HCT116 (cell line): ENCODE measurements around the gene SUFU.

Experiments
- CBX3 ChIP-seq: IDR thresholded peaks from 2 replicates; pipeline ENCODE4 v1.6.1; 2012; ENCODE audit warnings: low read depth
- EZH2phosphoT487 ChIP-seq: fragments of 200-600 bp; IDR thresholded peaks from 2 replicates; pipeline ENCODE4 v1.6.1; 2018; ENCODE audit warnings: antibody characterized with exemption, borderline replicate concordance
- FOSL1 ChIP-seq: IDR thresholded peaks from 2 replicates; pipeline ENCODE4 v1.6.1; 2012; ENCODE audit warnings: low read depth
- POLR2A ChIP-seq: IDR thresholded peaks from 2 replicates; pipeline ENCODE4 v1.7.0; 2011; ENCODE audit warnings: borderline replicate concordance; ENCODE audit not compliant: insufficient read depth, insufficient read length; ENCODE audit errors: extremely low read depth
- POLR2AphosphoS5 ChIP-seq: IDR thresholded peaks from 2 replicates; pipeline ENCODE4 v1.6.1; 2011; ENCODE audit warnings: mild to moderate bottlenecking, low read depth, low read length, moderate library complexity
- SIN3A ChIP-seq: IDR thresholded peaks from 2 replicates; pipeline ENCODE4 v1.6.1; 2012; ENCODE audit warnings: low read depth
- TCF7L2 ChIP-seq: IDR thresholded peaks from 2 replicates; pipeline ENCODE4 v1.7.0; 2011; ENCODE audit warnings: borderline replicate concordance, inconsistent platforms; ENCODE audit not compliant: insufficient read depth, insufficient read length; ENCODE audit errors: extremely low read depth
- TF ChIP-seq, protein P1 (sequence below), 3 experiments: fragments of 200-600 bp in 1 of 3; sonication (generic) in 1 of 3; IDR thresholded peaks in 2 of 3; conservative IDR thresholded peaks in 1 of 3; 2 replicates each; pipeline ENCODE4 v1.5.1; 2012 to 2017; ENCODE audit warnings: low read depth in 2 of 3, low read length in 2 of 3, antibody characterized with exemption in 1 of 3, borderline replicate concordance in 1 of 3, control low read depth in 1 of 3, mild to moderate bottlenecking in 1 of 3, mixed read lengths in 1 of 3, mixed run types in 1 of 3, moderate library complexity in 1 of 3; ENCODE audit not compliant: insufficient read depth in 1 of 3
- TF ChIP-seq, protein P2 (sequence below): IDR thresholded peaks from 2 replicates; pipeline ENCODE4 v1.6.1; 2012

DNA sequence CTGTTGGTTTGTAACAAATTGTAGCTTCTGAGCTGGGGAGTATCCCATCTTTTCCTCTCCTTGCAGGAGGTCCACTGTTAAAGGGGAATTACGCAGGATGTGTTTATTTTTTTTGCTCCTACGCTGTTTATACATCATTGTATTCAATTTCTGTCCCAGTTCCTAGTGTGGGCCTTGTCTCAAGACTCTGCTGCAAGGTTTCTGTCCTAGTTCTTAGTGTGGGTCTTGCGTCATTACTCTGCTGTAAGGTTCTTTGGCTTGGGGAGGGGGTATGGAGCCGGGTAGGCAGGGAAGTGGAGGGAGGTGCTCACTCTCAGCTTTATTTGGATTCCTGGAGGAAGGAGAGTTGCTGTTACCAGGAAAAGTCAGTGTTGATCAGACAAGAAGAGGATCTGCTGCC is 76.5 kb downstream of the SUFU start:
- TF ChIP-seq FOSL1: no peak
- TF ChIP-seq EZH2phosphoT487: no peak
- TF ChIP-seq POLR2A: no peak
- TF ChIP-seq, protein P1, sequence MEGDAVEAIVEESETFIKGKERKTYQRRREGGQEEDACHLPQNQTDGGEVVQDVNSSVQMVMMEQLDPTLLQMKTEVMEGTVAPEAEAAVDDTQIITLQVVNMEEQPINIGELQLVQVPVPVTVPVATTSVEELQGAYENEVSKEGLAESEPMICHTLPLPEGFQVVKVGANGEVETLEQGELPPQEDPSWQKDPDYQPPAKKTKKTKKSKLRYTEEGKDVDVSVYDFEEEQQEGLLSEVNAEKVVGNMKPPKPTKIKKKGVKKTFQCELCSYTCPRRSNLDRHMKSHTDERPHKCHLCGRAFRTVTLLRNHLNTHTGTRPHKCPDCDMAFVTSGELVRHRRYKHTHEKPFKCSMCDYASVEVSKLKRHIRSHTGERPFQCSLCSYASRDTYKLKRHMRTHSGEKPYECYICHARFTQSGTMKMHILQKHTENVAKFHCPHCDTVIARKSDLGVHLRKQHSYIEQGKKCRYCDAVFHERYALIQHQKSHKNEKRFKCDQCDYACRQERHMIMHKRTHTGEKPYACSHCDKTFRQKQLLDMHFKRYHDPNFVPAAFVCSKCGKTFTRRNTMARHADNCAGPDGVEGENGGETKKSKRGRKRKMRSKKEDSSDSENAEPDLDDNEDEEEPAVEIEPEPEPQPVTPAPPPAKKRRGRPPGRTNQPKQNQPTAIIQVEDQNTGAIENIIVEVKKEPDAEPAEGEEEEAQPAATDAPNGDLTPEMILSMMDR (IDR thresholded peaks at IDR 0.05 in 2 of 3, conservative IDR thresholded peaks at IDR 0.05 in 1 of 3; ENCODE audit: borderline replicate concordance in 1 of 3, insufficient read depth in 1 of 3, low read depth in 2 of 3, low read length in 2 of 3): no peak
- TF ChIP-seq SIN3A: no peak
- TF ChIP-seq CBX3: no peak
- TF ChIP-seq POLR2AphosphoS5: no peak
- TF ChIP-seq TCF7L2: no peak
- TF ChIP-seq, protein P2, sequence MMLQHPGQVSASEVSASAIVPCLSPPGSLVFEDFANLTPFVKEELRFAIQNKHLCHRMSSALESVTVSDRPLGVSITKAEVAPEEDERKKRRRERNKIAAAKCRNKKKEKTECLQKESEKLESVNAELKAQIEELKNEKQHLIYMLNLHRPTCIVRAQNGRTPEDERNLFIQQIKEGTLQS: no peak
